ENCODE data around the gene CRY2.

The CRY2 gene

DNA sequence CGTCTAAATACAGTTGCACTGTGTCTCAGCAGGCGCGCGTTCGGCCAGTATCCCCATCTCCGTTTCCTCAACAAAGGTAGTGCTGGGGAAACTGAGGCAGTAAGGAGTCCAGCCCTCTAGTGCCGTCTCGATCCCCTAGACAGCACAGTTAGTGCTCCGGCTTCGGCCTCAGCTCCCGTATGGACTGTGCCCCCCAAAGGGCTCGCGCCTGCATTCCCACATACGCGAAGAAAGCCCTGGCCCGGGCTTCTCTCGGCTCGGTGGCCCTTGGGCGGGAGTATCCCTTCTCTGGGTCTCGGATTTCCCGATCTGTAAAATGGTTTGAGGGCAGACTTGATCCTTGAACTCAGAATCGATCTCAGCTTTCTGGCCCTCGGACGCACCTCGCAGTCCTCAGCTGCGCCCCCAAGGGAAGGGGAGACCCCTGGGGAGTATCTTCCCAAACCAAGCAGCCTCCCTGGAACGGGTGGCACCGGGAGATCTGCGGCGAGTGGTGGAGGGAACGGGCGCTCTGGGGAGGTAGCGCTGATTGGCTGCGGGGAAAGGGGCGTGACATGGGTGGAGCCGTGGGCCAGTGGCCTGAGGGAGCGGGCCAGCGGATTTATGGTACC, 71.2 kb downstream of the CRY2 start:
- peak; percentile 82 for DNase-seq (ENCODE audit: low spot score)

DNA sequence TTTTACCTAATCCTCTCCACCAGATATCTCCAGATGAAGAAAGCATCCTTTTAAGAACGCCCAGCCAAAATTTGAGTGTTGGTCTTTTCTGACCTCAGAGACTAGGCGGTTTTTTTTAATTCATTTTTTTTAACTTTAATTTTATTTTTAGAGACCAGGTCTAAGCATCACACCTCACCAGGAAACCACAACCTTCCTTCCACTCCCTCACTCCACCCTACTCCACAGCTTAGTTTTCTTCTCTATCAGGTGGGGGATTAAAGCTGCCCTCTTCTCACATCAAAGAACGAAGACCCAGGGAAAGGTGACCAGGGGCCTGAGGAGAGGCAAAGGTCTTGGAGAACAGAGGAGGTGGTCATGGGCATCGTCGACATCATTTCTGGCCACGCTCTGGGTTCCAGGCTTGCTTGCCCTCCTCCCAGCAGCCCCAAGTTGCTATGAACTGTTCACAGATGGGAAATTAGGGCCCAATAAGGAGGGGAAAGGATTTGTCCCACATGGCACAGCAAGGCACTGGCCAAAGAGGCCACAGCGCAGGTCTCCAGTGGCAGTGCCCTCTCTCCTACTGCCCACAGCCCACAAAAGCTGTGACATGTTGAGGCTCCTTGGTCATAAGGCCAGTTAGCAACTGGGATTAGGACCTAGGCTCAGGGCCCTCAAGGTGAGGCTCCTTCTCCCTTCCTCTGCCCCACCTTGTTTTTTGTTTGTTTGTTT, 71.8 kb downstream of the CRY2 start:
- DNase-seq (ENCODE audit: low spot score), result no peak

DNA sequence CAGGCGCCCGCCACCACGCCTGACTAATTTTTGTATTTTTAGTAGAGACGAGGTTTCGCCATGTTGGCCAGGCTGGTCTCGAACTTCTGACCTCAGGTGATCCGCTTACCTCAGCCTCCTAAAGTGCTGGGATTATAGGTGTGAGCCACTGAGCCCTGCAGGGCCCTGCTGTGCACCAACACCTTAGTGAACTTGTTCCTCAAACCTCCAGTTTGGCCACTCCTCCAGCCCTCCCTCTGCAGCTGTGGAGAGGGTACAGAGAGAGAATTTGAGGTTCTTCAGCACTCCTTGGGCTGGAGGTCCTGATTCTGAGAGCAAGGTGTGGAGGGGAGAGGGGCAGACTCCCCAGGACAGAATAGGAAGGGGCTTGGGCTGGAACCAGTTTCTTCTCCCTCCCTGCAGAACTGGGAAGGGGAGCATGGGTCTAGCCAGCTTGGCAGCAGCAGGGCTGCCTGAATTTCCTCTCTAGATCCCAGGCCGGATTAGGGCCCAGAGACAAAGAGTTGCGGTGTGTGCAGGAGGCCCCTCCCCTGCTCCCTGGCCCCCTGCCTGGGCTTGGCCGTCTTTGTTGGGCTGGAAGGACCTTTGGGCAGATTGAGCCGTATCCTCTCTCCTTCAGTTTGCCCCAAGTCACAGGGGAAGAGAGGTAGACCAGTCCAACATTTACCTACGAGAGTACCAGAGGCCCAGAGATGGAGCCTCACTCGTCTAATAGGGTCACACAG, 72.7 kb downstream of the CRY2 start:
- no peak for DNase-seq (ENCODE audit: low spot score)

DNA sequence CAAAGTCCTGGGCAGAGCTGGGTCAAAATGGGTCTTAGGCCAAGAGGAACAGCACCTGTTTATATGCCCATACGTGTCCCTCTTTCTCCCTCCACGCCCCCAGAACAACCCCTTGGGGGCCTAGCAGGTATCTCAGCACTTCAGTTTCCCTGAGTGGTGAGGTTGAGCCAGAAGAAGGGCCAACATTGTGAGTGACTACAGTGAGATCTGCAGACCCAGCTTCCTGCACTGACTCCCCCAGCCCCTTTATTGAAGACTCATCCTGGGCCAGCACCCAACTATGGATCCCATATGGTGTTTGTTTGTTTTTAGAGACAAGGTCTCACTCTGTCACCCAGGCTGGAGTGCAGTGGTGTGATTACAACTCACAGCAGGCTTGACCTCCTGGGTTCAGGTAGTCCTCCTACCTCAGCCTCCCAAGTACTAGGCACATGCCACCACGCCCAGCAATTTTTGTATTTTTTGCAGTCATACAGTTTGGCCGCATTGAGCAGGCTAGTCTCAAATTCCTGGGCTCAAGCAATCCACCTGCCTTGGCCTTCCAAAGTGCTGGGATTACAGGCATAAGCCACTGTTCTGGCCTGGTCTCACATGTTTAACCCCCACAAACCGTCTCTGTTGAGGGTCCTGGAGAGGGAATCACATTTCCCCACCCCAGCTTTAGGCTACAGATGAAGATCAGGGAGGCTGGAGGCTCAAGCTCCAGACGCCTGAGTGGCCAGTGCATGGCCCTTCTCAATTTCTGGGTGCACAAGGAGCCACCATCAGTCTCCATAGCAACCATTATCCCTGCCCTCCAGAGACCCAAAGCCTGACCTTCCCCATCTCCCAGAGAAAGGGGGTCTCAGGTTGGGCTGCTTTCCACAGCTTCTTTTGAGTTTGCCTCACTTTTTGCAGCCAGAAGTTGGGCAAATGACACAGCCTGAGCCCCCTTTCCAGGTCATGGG, 73.5 kb downstream of the CRY2 start:
- no peak for DNase-seq (ENCODE audit: low spot score)

DNA sequence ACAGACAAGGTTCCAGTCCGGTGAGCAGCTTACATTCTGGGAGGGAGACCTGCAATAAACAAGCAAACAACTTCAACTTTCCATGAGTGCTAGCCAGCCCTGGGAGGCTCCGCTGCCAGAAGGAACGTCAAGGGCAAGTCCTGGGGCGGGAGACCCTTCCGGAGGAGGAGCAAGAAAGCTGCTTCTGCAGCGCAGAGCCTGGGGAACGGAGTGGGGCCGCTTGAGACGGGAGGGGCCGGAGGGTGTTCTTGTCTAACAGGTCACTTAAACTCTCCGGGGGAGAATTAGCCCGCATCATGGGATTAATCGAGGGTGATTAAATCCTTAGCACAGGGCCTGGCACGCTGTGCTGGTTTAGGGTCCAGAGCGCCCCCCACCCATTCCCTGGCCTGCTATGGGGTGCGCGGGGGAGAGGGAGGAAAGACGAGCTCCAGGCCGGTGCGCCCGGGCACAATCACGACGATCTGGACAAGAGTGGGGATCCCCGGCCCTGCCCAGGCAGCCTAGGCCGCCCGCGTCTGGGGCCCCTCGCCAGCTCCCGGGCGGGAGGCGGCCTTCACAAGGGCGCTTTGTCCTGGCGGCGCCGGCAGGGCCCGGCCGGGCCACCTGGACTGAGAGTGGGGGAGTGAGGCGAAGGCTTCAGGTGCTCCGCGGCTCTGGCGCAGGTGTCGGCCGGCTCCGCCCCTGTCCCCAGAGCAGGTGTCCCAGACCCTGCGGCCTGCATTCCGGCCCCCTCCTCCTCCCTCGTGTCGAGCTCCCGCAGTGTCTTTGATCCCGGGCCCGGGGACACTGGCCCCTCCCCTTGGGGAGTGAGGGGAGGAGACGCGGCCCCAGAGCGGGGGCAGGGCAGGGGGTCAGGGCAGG, 74.5 kb downstream of the CRY2 start:
- no peak for DNase-seq (ENCODE audit: low spot score)

DNA sequence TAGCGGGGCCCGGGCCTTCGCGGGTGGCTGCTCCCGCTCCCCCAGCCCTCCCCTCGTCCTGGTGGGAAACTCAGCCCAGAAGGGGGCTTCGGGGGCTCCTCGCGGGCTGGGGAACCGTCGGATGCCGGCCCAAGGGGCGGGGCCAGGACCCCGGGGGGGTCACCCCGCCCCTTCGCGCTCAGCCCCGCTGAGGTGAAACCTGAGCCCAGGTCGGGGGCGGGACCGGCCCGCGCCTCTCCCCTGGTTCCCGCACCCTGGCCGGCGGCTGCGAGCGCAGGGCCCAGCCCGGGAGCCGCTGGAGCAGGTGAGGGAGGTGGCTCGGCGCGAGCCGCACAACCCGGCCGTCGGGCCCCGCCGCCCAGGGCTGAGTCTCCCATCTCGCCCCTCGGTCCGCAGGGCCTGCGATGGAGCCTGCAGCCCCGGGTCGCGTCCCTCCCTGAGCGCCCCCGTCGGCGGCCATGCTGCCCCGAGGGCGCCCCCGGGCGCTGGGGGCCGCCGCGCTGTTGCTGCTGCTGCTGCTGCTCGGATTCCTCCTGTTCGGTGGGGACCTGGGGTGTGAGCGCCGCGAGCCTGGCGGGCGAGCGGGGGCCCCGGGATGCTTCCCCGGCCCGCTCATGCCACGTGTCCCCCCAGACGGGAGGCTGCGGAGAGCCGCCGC, 75.3 kb downstream of the CRY2 start, which contains the start of gene LARGE2:
TSS of gene LARGE2 (plus strand) at position 232 of the 658 bp plus-strand sequence. CDS start at position 459, 227 bp downstream.
- DNase-seq (ENCODE audit: low spot score), result peak; percentile 65

DNA sequence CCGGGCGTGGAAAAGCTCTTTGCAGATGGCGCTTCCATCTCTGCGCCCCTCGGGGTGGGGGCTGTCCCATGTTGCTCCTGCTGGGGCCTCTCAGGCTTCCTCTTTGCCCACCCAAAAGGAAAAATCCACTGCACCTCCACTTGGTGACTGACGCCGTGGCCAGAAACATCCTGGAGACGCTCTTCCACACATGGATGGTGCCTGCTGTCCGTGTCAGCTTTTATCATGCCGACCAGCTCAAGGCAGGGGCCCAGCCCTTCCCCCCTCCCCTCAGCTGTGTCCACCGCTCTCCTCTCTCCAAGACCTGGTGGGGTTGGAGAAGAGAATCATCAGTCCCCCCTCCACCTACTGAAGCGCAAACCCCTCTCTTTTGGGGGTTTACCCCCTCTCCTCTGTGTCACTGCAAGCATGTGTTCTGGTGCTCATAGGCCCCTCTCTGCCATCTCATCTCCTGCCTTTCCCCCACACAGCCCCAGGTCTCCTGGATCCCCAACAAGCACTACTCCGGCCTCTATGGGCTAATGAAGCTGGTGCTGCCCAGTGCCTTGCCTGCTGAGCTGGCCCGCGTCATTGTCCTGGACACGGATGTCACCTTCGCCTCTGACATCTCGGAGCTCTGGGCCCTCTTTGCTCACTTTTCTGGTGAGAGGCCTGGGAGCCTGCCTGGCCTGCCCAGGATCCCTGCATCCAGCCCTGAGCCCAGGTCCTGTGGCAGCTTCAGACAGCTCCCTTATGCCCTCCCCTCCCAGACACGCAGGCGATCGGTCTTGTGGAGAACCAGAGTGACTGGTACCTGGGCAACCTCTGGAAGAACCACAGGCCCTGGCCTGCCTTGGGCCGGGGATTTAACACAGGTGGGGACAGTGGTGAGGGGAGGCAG, 77.0 kb downstream of the CRY2 start:
- no peak for DNase-seq (ENCODE audit: low spot score)

DNA sequence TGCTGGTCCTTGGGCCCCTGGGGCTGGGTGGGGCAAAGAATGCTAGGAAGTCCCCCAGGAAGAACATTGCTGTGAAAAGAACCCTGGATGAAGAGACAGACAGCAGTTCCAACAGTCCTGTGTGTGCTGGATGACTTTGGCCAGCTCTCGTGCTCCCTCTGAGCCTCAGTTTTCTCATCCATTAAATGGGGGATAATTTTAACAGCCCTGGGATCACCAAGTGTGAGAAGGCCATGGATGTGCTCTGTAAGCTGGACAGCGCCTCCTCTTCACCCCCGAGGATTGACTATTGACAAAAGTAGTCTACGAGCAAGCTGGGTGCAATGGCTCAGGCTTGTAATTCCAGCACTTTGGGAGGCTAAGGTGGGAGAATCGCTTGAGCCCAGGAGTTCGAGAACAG, 77.7 kb downstream of the CRY2 start:
- DNase-seq (ENCODE audit: low spot score), result no peak

DNA sequence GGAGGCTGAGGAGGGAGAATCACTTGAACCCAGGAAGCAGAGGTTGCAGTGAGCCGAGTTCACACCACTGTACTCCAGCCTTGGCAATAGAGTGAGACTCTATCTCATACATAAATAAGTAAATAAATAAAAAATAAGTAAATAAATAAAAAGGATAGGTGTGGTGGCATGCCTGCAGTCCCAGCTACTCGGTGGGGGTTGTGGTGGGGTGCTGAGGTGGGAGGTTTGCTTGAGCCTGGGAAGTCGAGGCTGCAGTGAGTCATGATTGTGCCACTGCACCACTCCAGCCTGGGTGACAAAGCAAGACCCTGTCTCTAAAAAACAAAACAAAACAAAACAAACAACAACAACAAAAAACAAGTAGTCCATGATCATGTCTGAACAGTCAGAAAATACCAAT, 78.3 kb downstream of the CRY2 start:
- no peak for DNase-seq (ENCODE audit: low spot score)

DNA sequence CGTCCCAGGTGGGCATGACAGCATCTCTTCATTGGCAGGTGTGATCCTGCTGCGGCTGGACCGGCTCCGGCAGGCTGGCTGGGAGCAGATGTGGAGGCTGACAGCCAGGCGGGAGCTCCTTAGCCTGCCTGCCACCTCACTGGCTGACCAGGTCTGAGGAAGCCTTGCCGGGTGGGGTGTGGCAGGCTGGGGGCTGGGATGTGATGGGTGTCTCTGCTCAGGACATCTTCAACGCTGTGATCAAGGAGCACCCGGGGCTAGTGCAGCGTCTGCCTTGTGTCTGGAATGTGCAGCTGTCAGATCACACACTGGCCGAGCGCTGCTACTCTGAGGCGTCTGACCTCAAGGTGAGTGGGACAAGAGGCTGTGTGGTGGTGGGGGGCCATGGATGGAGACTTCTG, 78.7 kb downstream of the CRY2 start:
- no peak for DNase-seq (ENCODE audit: low spot score)

DNA sequence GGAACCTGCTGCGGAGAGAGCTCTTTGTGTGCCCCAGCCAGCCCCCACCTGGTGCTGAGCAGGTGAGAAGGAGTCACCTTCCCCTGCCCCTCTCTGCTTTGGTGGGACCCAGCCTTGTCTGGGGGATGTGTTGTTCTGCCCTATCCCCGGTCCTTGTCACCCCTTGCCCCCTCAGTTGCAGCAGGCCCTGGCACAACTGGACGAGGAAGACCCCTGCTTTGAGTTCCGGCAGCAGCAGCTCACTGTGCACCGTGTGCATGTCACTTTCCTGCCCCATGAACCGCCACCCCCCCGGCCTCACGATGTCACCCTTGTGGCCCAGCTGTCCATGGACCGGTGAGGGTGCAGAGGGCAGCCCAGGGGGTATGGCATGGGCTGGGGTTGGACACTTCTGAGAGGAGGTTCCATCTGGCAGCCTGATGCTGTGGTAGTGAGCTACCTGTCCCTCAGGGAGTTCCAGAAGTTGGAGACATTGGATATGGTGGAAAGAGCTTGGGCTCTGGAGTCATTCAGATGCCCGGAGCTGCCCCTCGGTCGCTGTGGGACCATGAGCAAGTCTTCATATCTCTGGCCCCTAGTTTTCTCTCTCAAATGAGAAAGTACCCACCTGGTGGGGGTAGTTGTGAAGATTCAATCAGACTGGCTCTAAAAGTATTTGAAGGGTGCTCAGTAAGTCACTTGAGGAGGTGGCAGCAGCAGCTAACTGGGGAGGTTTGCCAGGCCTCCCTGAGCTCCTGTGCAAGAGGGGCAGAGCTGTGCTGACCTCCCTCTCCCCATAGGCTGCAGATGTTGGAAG, 79.5 kb downstream of the CRY2 start:
- DNase-seq (ENCODE audit: low spot score), result no peak

DNA sequence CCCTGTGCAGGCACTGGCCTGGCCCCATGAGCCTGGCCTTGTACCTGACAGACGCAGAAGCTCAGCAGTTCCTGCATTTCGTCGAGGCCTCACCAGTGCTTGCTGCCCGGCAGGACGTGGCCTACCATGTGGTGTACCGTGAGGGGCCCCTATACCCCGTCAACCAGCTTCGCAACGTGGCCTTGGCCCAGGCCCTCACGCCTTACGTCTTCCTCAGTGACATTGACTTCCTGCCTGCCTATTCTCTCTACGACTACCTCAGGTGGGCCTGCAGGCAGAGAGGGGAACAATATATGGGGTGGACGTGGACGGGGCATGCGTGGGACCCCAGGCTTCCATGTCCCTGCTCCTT, 80.0 kb downstream of the CRY2 start:
- DNase-seq (ENCODE audit: low spot score), result no peak

DNA sequence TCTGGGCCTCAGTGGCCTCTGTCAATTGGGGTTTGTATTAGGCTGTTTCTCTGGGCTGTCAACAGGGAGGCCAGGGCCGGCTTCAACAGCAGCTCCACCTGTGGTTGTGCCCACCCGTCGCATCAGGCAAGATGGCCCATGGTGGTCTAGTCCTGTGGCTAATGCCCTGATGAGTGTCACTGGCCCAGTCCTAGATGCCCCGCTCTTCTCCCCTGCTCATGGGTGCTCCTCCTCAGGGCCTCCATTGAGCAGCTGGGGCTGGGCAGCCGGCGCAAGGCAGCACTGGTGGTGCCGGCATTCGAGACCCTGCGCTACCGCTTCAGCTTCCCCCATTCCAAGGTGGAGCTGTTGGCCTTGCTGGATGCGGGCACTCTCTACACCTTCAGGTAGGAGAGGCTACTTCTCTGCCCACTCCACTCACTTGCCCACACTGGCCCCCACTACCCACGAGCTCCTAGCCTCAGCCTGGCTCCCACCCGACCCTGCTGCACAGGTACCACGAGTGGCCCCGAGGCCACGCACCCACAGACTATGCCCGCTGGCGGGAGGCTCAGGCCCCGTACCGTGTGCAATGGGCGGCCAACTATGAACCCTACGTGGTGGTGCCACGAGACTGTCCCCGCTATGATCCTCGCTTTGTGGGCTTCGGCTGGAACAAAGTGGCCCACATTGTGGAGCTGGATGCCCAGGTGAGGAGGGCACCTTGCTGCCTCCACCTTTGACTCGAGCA, 80.6 kb downstream of the CRY2 start:
- no peak for DNase-seq (ENCODE audit: low spot score)

DNA sequence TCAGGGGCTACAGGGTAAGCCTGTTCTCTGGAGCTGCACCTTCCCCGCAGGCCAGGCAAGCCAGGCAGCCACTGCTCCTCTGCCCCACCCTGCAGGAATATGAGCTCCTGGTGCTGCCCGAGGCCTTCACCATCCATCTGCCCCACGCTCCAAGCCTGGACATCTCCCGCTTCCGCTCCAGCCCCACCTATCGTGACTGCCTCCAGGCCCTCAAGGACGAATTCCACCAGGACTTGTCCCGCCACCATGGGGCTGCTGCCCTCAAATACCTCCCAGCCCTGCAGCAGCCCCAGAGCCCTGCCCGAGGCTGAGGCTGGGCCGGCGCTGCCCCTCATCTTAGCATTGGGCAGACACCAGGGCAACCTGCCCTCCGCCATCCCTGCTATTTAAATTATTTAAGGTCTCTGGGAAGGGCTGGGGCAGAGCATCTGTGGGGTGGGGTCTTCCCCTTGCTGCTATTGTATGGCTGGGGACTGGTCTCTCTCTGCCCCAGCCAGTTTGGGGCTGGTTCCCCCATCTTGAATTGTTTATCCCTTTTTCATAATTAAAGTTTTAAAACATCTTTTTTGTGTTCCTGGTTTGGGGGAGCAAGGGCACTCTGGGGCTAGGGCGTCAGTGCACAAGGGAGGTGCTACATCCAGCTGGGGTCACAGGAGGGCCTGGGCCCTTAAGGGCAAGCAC, 81.4 kb downstream of the CRY2 start:
- DNase-seq (ENCODE audit: low spot score), result no peak

DNA sequence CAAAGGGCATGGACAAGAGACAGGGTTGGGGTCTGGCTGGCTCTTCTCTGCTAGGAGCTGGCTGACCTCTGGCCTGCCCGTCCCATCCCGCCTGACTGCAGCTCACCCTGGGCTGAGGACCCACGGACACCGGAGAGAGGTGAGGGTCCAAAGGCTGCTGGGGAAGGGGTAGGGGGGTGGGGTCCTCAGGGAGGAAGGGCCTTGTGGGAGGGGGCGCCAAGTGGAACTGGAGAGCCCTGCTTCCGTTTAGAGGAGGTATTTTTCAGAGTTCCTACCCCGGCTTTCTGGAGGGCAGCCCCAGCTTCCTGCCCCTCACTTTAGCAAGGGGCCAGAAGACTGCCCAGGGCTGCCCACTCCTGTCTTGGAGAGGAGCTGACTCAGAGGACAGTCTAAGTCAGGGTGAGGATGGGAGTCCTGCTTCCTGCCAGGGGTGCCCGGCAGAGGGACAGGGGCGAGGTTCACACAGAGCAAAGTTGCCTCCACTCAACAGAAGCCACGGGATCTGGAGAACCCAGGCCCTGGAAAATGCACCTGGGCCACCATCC, 82.3 kb downstream of the CRY2 start:
- DNase-seq (ENCODE audit: low spot score), result no peak

DNA sequence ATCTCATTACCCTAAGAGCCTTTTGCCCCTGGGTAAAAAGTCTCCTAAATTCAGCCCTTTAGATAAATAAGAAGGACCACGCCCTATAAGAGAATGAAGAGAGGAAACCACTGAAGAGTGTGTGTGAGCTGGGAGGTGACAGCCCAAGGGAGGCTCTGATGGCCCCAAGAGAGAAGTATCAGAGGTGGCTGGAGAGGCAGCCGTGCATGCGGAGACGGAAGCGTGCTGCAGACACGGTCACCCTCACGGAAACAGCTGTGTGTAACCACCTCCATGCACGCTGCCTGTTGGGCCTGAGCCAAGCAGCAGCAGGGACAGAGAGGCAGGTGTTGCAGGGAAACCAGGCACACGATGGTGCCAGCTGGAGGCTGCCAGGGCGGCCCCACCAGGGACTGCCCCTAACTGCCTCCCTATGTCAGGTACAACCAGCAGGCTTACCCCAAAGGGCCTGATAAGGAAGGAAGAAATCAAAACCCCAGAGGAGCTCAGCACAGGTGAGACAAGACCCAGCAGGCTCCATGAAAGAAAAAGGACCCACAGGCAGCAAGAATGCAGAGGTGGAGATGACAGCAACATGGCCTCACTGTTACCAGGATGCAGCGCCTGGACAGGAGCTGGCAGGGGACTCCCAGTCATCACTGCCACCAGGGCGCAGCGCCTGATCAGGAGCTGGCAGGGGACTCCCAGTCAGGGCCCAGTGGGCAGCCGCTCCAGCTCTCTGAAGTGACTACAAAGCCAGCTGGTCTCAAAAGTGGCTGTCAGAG, 82.9 kb downstream of the CRY2 start:
- DNase-seq (ENCODE audit: low spot score), result peak; percentile 92

Data from germinal center (tissue), 1 donor.